Sigmoid colon (tissue), 4 donors: ENCODE data around the gene CEPT1.

Experiments
- CTCF ChIP-seq, 4 experiments: fragments of 450-650 bp in 3 of 4; fragments of 200-600 bp in 1 of 4; IDR thresholded peaks; one replicate each; pipeline ENCODE4 v1.5.1; 2016 to 2019; ENCODE audit warnings: antibody characterized with exemption in 4 of 4, mild to moderate bottlenecking in 3 of 4, moderate library complexity in 2 of 4
- EP300 ChIP-seq, 4 donors: sonication (generic); formaldehyde crosslinking; IDR thresholded peaks; one replicate each; pipeline ENCODE4 v1.6.1; 2017; ENCODE audit warnings: antibody characterized with exemption in 4 of 4
- POLR2A ChIP-seq, 2 donors: fragments of 450-650 bp; IDR thresholded peaks; one replicate each; pipeline ENCODE4 v1.6.1; 2016; ENCODE audit warnings: antibody characterized with exemption in 2 of 2, mild to moderate bottlenecking in 2 of 2, moderate library complexity in 2 of 2
- POLR2AphosphoS5 ChIP-seq, 4 donors: sonication (generic); formaldehyde crosslinking; IDR thresholded peaks; one replicate each; pipeline ENCODE4 v1.6.1; 2017; ENCODE audit warnings: antibody characterized with exemption in 4 of 4

GRCh38 chr1:111221633-111222291 is 81.7 kb downstream of the CEPT1 start:
- TF ChIP-seq CTCF (IDR thresholded peaks at IDR 0.05): no peak
- TF ChIP-seq POLR2AphosphoS5 (IDR thresholded peaks at IDR 0.05): no peak
- TF ChIP-seq POLR2A (IDR thresholded peaks at IDR 0.05): no peak
- no peak for TF ChIP-seq EP300 (IDR thresholded peaks at IDR 0.05)
